ENCODE results near the gene SORCS2.

SORCS2 gene

DNA sequence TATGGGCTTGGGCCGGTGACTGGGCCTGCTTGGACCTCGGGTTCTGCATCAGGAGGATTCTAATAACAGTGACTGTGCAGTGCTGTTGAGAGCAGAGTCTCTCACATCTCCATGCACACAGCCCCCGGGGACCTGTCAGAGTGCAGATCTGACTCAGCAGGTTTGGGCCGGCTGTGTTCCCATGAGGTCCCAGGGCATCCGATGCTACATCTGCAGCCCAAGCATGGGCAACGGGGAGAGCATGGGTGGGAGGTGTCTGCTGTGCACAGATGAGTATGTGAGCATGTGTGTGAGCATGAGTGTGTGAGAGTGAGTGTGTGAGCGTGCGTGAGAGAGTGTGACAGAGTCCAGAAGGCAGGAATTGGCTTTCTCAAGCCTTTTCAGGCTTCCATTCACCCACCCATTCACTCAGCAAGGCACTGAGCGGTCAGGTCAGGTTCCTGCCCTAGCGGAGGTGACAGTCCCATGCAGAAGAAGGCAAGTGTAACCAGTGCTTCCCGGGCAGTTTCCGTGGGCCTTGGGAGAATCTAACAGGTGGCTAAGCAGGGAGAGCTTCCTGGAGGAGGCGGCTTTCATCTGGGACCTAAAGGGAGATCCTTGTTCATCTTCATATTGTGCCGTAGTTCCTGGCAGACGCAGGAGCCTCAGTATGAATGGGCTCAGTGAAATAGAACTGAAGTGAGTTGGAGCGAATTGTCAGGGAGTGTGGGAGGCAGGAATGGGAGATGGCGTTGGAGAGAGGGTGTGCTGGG is 62.6 kb downstream of the SORCS2 start:
- Histone ChIP-seq H3K4me2 (ENCODE audit: low read length) (no peak overlapping the region), H3K27ac (ENCODE audit: low read depth, low read length) (no peak overlapping the region), H4K20me1 (ENCODE audit: control insufficient read depth, insufficient read depth, low read depth, low read length) (no peaks in the 10 kb centered on the region), H3K36me3 (ENCODE audit: control insufficient read depth, low read length) (no peaks in the 10 kb centered on the region), H3K9me2 (replicated peaks; ENCODE audit: control insufficient read depth, low read length) (no peaks in the 10 kb centered on the region), H3K79me2 (ENCODE audit: control insufficient read depth, low read length) (no peaks in the 10 kb centered on the region), H3K27me3 (ENCODE audit: control insufficient read depth, low read length) (peaks cover 2% of the 10 kb centered on the region; the same call in 1 of the 2 replicates), H3F3A (ENCODE audit: control insufficient read depth, insufficient read depth) (no peaks in the 10 kb centered on the region), H3K4me3 (ENCODE audit: low read length) (no peak overlapping the region), H3K4me1 (ENCODE audit: control insufficient read depth, low read length) (peaks cover 10% of the 10 kb centered on the region), H3K9me3 (ENCODE audit: control insufficient read depth, insufficient read depth, low read length) (no peaks in the 10 kb centered on the region)
- TF ChIP-seq EZH2phosphoT487 (IDR thresholded peaks at IDR 0.05; ENCODE audit: borderline replicate concordance, low read length): no peak

DNA sequence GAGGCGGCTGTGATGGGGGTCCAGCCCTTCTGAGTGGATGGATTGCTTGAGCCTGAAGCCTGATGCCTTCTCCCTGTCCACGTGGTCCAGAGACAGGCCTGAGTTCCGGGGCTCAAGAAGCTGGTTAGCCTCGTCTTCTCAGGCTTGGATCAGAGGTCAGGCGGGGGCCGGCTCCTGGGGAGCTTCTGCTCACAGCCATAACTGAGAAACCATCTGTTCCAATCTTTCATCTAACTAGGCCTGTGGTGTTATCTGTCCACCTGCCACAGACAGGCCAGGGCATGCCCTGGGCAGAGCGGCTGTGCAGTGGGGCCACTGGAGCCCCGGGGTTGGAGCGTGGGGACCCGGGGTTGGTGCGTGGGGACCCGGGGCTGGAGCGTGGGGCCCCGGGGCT is 63.1 kb downstream of the SORCS2 start:
- no peaks in the 10 kb centered on the region for H3K9me2 ChIP-seq (replicated peaks; ENCODE audit: control insufficient read depth, low read length)
- H3K4me2 ChIP-seq (ENCODE audit: low read length): no peak overlapping the region
- H3F3A ChIP-seq (ENCODE audit: control insufficient read depth, insufficient read depth): no peaks in the 10 kb centered on the region
- no peaks in the 10 kb centered on the region for H3K9me3 ChIP-seq (ENCODE audit: control insufficient read depth, insufficient read depth, low read length)
- H3K36me3 ChIP-seq (ENCODE audit: control insufficient read depth, low read length): no peaks in the 10 kb centered on the region
- no peak for TF ChIP-seq EZH2phosphoT487 (IDR thresholded peaks at IDR 0.05; ENCODE audit: borderline replicate concordance, low read length)
- TF ChIP-seq, protein P1, sequence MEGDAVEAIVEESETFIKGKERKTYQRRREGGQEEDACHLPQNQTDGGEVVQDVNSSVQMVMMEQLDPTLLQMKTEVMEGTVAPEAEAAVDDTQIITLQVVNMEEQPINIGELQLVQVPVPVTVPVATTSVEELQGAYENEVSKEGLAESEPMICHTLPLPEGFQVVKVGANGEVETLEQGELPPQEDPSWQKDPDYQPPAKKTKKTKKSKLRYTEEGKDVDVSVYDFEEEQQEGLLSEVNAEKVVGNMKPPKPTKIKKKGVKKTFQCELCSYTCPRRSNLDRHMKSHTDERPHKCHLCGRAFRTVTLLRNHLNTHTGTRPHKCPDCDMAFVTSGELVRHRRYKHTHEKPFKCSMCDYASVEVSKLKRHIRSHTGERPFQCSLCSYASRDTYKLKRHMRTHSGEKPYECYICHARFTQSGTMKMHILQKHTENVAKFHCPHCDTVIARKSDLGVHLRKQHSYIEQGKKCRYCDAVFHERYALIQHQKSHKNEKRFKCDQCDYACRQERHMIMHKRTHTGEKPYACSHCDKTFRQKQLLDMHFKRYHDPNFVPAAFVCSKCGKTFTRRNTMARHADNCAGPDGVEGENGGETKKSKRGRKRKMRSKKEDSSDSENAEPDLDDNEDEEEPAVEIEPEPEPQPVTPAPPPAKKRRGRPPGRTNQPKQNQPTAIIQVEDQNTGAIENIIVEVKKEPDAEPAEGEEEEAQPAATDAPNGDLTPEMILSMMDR (IDR thresholded peaks at IDR 0.05; ENCODE audit: low read depth, low read length, poor library complexity, severe bottlenecking): no peak
- no peak overlapping the region for H3K4me3 ChIP-seq (ENCODE audit: low read length)
- H3K4me1 ChIP-seq (ENCODE audit: control insufficient read depth, low read length): peaks cover 10% of the 10 kb centered on the region
- H3K27me3 ChIP-seq (ENCODE audit: control insufficient read depth, low read length): peaks cover 2% of the 10 kb centered on the region; the same call in 1 of the 2 replicates
- H3K27ac ChIP-seq (ENCODE audit: low read depth, low read length): no peak overlapping the region
- H3K79me2 ChIP-seq (ENCODE audit: control insufficient read depth, low read length): no peaks in the 10 kb centered on the region
- no peaks in the 10 kb centered on the region for H4K20me1 ChIP-seq (ENCODE audit: control insufficient read depth, insufficient read depth, low read depth, low read length)

DNA sequence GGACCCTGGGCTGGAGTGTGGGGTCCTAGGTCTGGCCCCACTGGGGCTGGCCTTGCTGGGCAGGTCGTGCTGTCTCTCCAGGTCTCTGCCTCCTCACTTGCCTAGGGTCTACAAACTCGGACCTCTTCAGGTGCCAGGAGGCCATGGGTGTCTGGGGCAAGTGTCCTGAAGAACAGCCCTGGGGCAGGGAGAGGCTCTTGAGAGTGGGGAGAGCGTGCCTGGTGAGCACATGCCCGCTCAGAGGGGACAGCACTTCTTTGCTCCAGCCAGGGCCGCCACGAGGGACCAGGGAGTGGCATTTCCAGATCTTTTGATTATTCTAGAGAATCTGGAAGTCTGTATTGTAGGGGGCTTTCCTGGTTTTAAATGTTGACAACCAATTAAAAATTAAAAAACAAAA is 63.7 kb downstream of the SORCS2 start:
- Histone ChIP-seq H3K4me1 (ENCODE audit: control insufficient read depth, low read length) (peaks cover 10% of the 10 kb centered on the region), H3K27me3 (ENCODE audit: control insufficient read depth, low read length) (peaks cover 5% of the 10 kb centered on the region; the same call in 1 of the 2 replicates)

More for the DNA sequence above, 63.7 kb downstream of the SORCS2 start:
- H3K9me3 ChIP-seq (ENCODE audit: control insufficient read depth, insufficient read depth, low read length): no peaks in the 10 kb centered on the region
- no peaks in the 10 kb centered on the region for H3K79me2 ChIP-seq (ENCODE audit: control insufficient read depth, low read length)
- TF ChIP-seq EZH2phosphoT487 (IDR thresholded peaks at IDR 0.05; ENCODE audit: borderline replicate concordance, low read length): no peak
- TF ChIP-seq, protein P1 (IDR thresholded peaks at IDR 0.05; ENCODE audit: low read depth, low read length, poor library complexity, severe bottlenecking): no peak
- no peak overlapping the region for H3K4me2 ChIP-seq (ENCODE audit: low read length)
- H3K27ac ChIP-seq (ENCODE audit: low read depth, low read length): no peak overlapping the region
- H3F3A ChIP-seq (ENCODE audit: control insufficient read depth, insufficient read depth): no peaks in the 10 kb centered on the region
- no peaks in the 10 kb centered on the region for H4K20me1 ChIP-seq (ENCODE audit: control insufficient read depth, insufficient read depth, low read depth, low read length)
- H3K4me3 ChIP-seq (ENCODE audit: low read length): no peak overlapping the region
- H3K36me3 ChIP-seq (ENCODE audit: control insufficient read depth, low read length): no peaks in the 10 kb centered on the region
- no peaks in the 10 kb centered on the region for H3K9me2 ChIP-seq (replicated peaks; ENCODE audit: control insufficient read depth, low read length)

All from DOHH2 (cell line).